ENCODE results near the gene UBAC2. TPM values are rescaled to one million over a fixed set of nuclear protein-coding genes. Genes with fewer than 3 reads are reported as not detected.

UBAC2 gene
- total and polyA plus RNA-seq, 2 donors (not counting 3 experiments of a cell fraction or from before 2014, with no cell fraction given): 45.7 to 54.4 TPM

GRCh38 chr13:99266827-99267226, 66.2 kb downstream of the UBAC2 start:
- H3K4me2 ChIP-seq (ENCODE audit: insufficient read depth, low read length): no peak overlapping the region
- CTCF ChIA-PET: interaction anchor here (1.0 to 9.8 kb wide), 12 partner anchors 12 to 397 kb away, joined by 3 to 289 read pairs (median 4); no protein-coding TSS in a partner anchor
- FAIRE-seq: no peak
- TF ChIP-seq JUN (IDR thresholded peaks at IDR 0.05; ENCODE audit: borderline replicate concordance, insufficient read depth, insufficient read length, low read depth): no peak
- TF ChIP-seq FOS (IDR thresholded peaks at IDR 0.05; ENCODE audit: borderline replicate concordance, insufficient read depth, low read length): no peak
- no peak for TF ChIP-seq GATA2 (IDR thresholded peaks at IDR 0.05; ENCODE audit: insufficient read depth, insufficient read length, low read depth, low read length)
- no peak for TF ChIP-seq POLR2AphosphoS5 (IDR thresholded peaks at IDR 0.05; ENCODE audit: insufficient read depth, low read depth, low read length)
- TF ChIP-seq, protein P1, sequence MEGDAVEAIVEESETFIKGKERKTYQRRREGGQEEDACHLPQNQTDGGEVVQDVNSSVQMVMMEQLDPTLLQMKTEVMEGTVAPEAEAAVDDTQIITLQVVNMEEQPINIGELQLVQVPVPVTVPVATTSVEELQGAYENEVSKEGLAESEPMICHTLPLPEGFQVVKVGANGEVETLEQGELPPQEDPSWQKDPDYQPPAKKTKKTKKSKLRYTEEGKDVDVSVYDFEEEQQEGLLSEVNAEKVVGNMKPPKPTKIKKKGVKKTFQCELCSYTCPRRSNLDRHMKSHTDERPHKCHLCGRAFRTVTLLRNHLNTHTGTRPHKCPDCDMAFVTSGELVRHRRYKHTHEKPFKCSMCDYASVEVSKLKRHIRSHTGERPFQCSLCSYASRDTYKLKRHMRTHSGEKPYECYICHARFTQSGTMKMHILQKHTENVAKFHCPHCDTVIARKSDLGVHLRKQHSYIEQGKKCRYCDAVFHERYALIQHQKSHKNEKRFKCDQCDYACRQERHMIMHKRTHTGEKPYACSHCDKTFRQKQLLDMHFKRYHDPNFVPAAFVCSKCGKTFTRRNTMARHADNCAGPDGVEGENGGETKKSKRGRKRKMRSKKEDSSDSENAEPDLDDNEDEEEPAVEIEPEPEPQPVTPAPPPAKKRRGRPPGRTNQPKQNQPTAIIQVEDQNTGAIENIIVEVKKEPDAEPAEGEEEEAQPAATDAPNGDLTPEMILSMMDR (IDR thresholded peaks at IDR 0.05; ENCODE audit: extremely low read depth in 1 of 2, insufficient read depth in 1 of 2, low read depth in 1 of 2, low read length in 2 of 2): no peak
- no peak for TF ChIP-seq POLR2A (IDR thresholded peaks at IDR 0.05; ENCODE audit: low read depth, low read length)
- no peak for TF ChIP-seq MAX (IDR thresholded peaks at IDR 0.05; ENCODE audit: insufficient read depth, insufficient read length)
- no peak for TF ChIP-seq EZH2 (IDR thresholded peaks at IDR 0.05; ENCODE audit: borderline replicate concordance, low read depth, low read length, severe bottlenecking)
- TF ChIP-seq MYC (IDR thresholded peaks at IDR 0.05; ENCODE audit: low read depth, low read length): no peak
- BruUV-seq (replicated peaks): no TSS peak
- no peaks in the 10 kb centered on the region for H3K9me3 ChIP-seq (replicated peaks; ENCODE audit: control insufficient read depth, insufficient read depth, low read length)
- H3K27me3 ChIP-seq (ENCODE audit: control insufficient read depth in 2 of 2, insufficient read depth in 2 of 2, low read length in 2 of 2): no peaks in the 10 kb centered on the region
- DNase-seq (ENCODE audit: low read depth, low spot score): no peak
- intact Hi-C loops (cut with micrococcal nuclease): loop anchor here (1.0 to 10.0 kb wide), 3 partner anchors 91 to 232 kb away; no protein-coding TSS in a partner anchor
- H3K4me3 ChIP-seq (replicated peaks in 1 of 3; ENCODE audit: insufficient read depth in 1 of 3, low read depth in 1 of 3, low read length in 3 of 3): no peak overlapping the region
- H3K4me1 ChIP-seq (ENCODE audit: control insufficient read depth, extremely low read depth, insufficient read depth, low read length): peaks cover 9% of the 10 kb centered on the region
- no peak overlapping the region for H2AFZ ChIP-seq (ENCODE audit: low read depth, low read length)
- no peaks in the 10 kb centered on the region for H4K20me1 ChIP-seq (replicated peaks; ENCODE audit: control insufficient read depth, extremely low read depth, insufficient read depth, low read length)
- dilution Hi-C loops (cut with MboI; ENCODE audit: extremely low pct_ligation_motif_present, low sequenced_read_pairs): loop anchor here (25.0 kb wide), 1 partner anchor 105 kb away; no protein-coding TSS in a partner anchor
- peaks cover 0 to 2% of the 10 kb centered on the region in 2 experiments for H3K36me3 ChIP-seq (ENCODE audit: control insufficient read depth in 2 of 2, extremely low read depth in 1 of 2, insufficient read depth in 2 of 2, low read length in 2 of 2)
- H3K9ac ChIP-seq (replicated peaks; ENCODE audit: extremely low read depth, insufficient read depth, low read length): no peak overlapping the region
- H3K79me2 ChIP-seq (ENCODE audit: control insufficient read depth, insufficient read depth, low read length): no peaks in the 10 kb centered on the region
- POLR2A ChIA-PET: no interaction called here
- no peak overlapping the region for H3K27ac ChIP-seq (ENCODE audit: insufficient read depth, low read depth, low read length)
- no peaks in the 10 kb centered on the region for H3K9me1 ChIP-seq (replicated peaks; ENCODE audit: control insufficient read depth, extremely low read depth, insufficient read depth, low read length)
